Nephron progenitor cell (in vitro differentiated cells): ENCODE measurements around the gene LIG1.
"Not testable (repeated sequence)": the region's sequence is repeated elsewhere in the genome, so short reads cannot be mapped to it uniquely, and the experiment has no call there.

Experiments
- DNase-seq: peaks from one replicate; pipeline ENCODE4 v3.0.0; 2021
- H3K27ac Mint-ChIP-seq: 2 replicates; pipeline ENCODE4 v1.8.0; 2021; ENCODE audit warnings: mild to moderate bottlenecking, moderate library complexity, mixed read lengths
- H3K27me3 Mint-ChIP-seq: 2 replicates; pipeline ENCODE4 v1.8.0; 2021; ENCODE audit warnings: mild to moderate bottlenecking, low read depth, mixed read lengths; ENCODE audit not compliant: poor library complexity
- H3K36me3 Mint-ChIP-seq: 2 replicates; pipeline ENCODE4 v1.8.0; 2021; ENCODE audit warnings: low read depth, mixed read lengths
- H3K4me1 Mint-ChIP-seq: 2 replicates; pipeline ENCODE4 v1.8.0; 2021; ENCODE audit warnings: mixed read lengths
- H3K4me3 Mint-ChIP-seq: 2 replicates; pipeline ENCODE4 v1.8.0; 2021; ENCODE audit warnings: mild to moderate bottlenecking, moderate library complexity, mixed read lengths
- H3K9me3 Mint-ChIP-seq: 2 replicates; pipeline ENCODE4 v1.8.0; 2021; ENCODE audit warnings: mild to moderate bottlenecking, moderate library complexity, mixed read lengths
- CTCF ChIP-seq: fragments of 200-600 bp; sonication (generic); IDR thresholded peaks from 2 replicates; pipeline ENCODE4 v1.5.0; 2021; ENCODE audit warnings: antibody characterized with exemption

LIG1 gene

GRCh38 chr19:48103922-48104321 lies 66.2 kb downstream of the LIG1 start:
- peaks cover 13% of the 10 kb centered on the region for H3K4me1 Mint-ChIP-seq
- no peak overlapping the region for H3K27ac Mint-ChIP-seq
- peaks cover 20% of the 10 kb centered on the region for H3K27me3 Mint-ChIP-seq
- no peak for TF ChIP-seq CTCF
- no peaks in the 10 kb centered on the region for H3K9me3 Mint-ChIP-seq
- DNase-seq = no peak
- no peaks in the 10 kb centered on the region for H3K36me3 Mint-ChIP-seq
- no peak overlapping the region for H3K4me3 Mint-ChIP-seq

- peak; percentile 68 for TF ChIP-seq CTCF
- peak; percentile 51 for DNase-seq
- H3K4me3 Mint-ChIP-seq = no peak overlapping the region
- no peaks in the 10 kb centered on the region for H3K36me3 Mint-ChIP-seq
- H3K27ac Mint-ChIP-seq = no peak overlapping the region
- H3K27me3 Mint-ChIP-seq = peaks cover 20% of the 10 kb centered on the region
- no peaks in the 10 kb centered on the region for H3K9me3 Mint-ChIP-seq
- H3K4me1 Mint-ChIP-seq = peaks cover 12% of the 10 kb centered on the region
Measured at GRCh38 chr19:48102870-48103751, 67.0 kb downstream of the LIG1 start.

GRCh38 chr19:48095612-48096175 lies 74.5 kb downstream of the LIG1 start:
- H3K27ac Mint-ChIP-seq = peak overlapping the region; percentile 54
- DNase-seq = no peak
- peaks cover 6% of the 10 kb centered on the region for H3K4me1 Mint-ChIP-seq
- H3K9me3 Mint-ChIP-seq = peaks cover 9% of the 10 kb centered on the region
- H3K27me3 Mint-ChIP-seq = peaks cover 13% of the 10 kb centered on the region
- TF ChIP-seq CTCF = no peak
- H3K36me3 Mint-ChIP-seq = no peaks in the 10 kb centered on the region
- H3K4me3 Mint-ChIP-seq = no peak overlapping the region

- peaks cover 6% of the 10 kb centered on the region for H3K4me1 Mint-ChIP-seq
- H3K9me3 Mint-ChIP-seq = peaks cover 13% of the 10 kb centered on the region
- H3K27ac Mint-ChIP-seq = no peak overlapping the region
- no peaks in the 10 kb centered on the region for H3K36me3 Mint-ChIP-seq
- H3K27me3 Mint-ChIP-seq = peaks cover 19% of the 10 kb centered on the region
- H3K4me3 Mint-ChIP-seq = no peak overlapping the region
- DNase-seq = no peak
- TF ChIP-seq CTCF = no peak
Measured at GRCh38 chr19:48094855-48095203, 75.3 kb downstream of the LIG1 start.

GRCh38 chr19:48094129-48094854 lies 75.9 kb downstream of the LIG1 start:
- TF ChIP-seq CTCF = no peak
- DNase-seq = no peak
- Mint-ChIP-seq H3K36me3 (no peaks in the 10 kb centered on the region), H3K27me3 (peaks cover 19% of the 10 kb centered on the region), H3K4me1 (peaks cover 6% of the 10 kb centered on the region), H3K27ac (no peak overlapping the region), H3K9me3 (peaks cover 18% of the 10 kb centered on the region), H3K4me3 (no peak overlapping the region)

GRCh38 chr19:48091111-48091718 lies 78.9 kb downstream of the LIG1 start:
- H3K9me3 Mint-ChIP-seq = peaks cover 22% of the 10 kb centered on the region
- not testable (repeated sequence) for H3K27ac Mint-ChIP-seq, DNase-seq, H3K4me3 Mint-ChIP-seq, H3K36me3 Mint-ChIP-seq, H3K4me1 Mint-ChIP-seq
- H3K27me3 Mint-ChIP-seq = peaks cover 33% of the 10 kb centered on the region
